Kidney (tissue), 14 donors: Measurements from ENCODE around the gene EBF3. TPM values are rescaled to one million over a fixed set of nuclear protein-coding genes. Genes with fewer than 3 reads are reported as not detected.
"Not testable (repeated sequence)": the region's sequence is repeated elsewhere in the genome, so short reads cannot be mapped to it uniquely, and the experiment has no call there.

Experiments
- DNase-seq, 5 donors: peaks; one replicate each; pipeline ENCODE4 v3.0.0-alpha.2; 2013 to 2020
- FAIRE-seq: peaks from 2 replicates; lab custom pipeline; 2012; peaks lifted over from hg19 to GRCh38; lab: Jason Lieb, UNC
- H3K27ac ChIP-seq, 2 donors: one replicate each; pipeline ENCODE4 v1.7.0; 2013; ENCODE audit warnings: low read depth in 2 of 2, low read length in 2 of 2, inconsistent platforms in 1 of 2
- H3K27me3 ChIP-seq: one replicate; pipeline ENCODE4 v1.7.1; 2013; ENCODE audit warnings: low read length, inconsistent platforms; ENCODE audit not compliant: control insufficient read depth, insufficient read depth
- H3K36me3 ChIP-seq, 3 donors: one replicate each; pipeline versions ENCODE4 v1.7.0 to v1.7.1; 2013; ENCODE audit warnings: low read length in 3 of 3, control low read depth in 1 of 3, inconsistent platforms in 1 of 3; ENCODE audit not compliant: insufficient read depth in 3 of 3, control insufficient read depth in 2 of 3
- H3K4me1 ChIP-seq, 3 donors: one replicate each; pipeline versions ENCODE4 v1.7.0 to v1.7.1; 2013; ENCODE audit warnings: low read length in 3 of 3, inconsistent platforms in 1 of 3, low read depth in 1 of 3; ENCODE audit not compliant: control insufficient read depth in 2 of 3, insufficient read depth in 2 of 3
- H3K4me3 ChIP-seq, 3 donors: one replicate each; pipeline versions ENCODE4 v1.7.0 to v1.8.1; 2013; ENCODE audit warnings: low read length in 3 of 3, control low read depth in 1 of 3, inconsistent platforms in 1 of 3
- H3K9ac ChIP-seq, 3 donors: one replicate each; pipeline versions ENCODE4 v1.7.0 to v1.7.1; 2013; ENCODE audit warnings: low read length in 3 of 3, control low read depth in 1 of 3, inconsistent platforms in 1 of 3
- H3K9me3 ChIP-seq, 3 donors: one replicate each; pipeline versions ENCODE4 v1.7.0 to v1.7.1; 2013; ENCODE audit warnings: low read length in 3 of 3, control low read depth in 1 of 3, inconsistent platforms in 1 of 3; ENCODE audit not compliant: control insufficient read depth in 2 of 3, insufficient read depth in 1 of 3
- CTCF ChIP-seq: IDR thresholded peaks from 3 replicates; pipeline ENCODE4 v1.5.1; 2012; ENCODE audit warnings: mild to moderate bottlenecking, moderate library complexity, borderline replicate concordance; ENCODE audit not compliant: insufficient read depth; ENCODE audit errors: extremely low read depth
- intact Hi-C: fragments of 100-400 bp; cut with DNase I; formaldehyde crosslinking; loops from one replicate; pipeline ENCODE4 v1.11.1; 2022
- polyA plus RNA-seq: library from polyadenylated mRNA; stranded (reverse); fragments of 350-450 nt; fragmentation: Illumina TruSeq; extraction: RNeasy Lipid Tissue Mini Kit (QIAGEN cat#74804); gene quantifications from one replicate; pipeline ENCODE4 v1.2.3, GENCODE V29; 2014; ENCODE audit warnings: low read depth, low replicate concordance; ENCODE audit not compliant: insufficient read depth
- total RNA-seq: library from RNA; stranded (reverse); fragmentation: NEBNext Ultra II Directional; extraction: Animal tissue kit (Norgen Biotek cat#: 25700); gene quantifications from one replicate; pipeline ENCODE4 v1.2.1, GENCODE V29; 2021
- donor health status: control.
- donor health status: control.
- donor health status: control.
- donor health status: control.
- donor health status: control.
- donor health status: DM: yes; HTN: yes; CAD: no.
- donor health status: Normal renal cell carcinoma (clear cell type).

EBF3 gene
- total and polyA plus RNA-seq, 2 donors from 2014 or later = 0.09 to 0.98 TPM

DNA sequence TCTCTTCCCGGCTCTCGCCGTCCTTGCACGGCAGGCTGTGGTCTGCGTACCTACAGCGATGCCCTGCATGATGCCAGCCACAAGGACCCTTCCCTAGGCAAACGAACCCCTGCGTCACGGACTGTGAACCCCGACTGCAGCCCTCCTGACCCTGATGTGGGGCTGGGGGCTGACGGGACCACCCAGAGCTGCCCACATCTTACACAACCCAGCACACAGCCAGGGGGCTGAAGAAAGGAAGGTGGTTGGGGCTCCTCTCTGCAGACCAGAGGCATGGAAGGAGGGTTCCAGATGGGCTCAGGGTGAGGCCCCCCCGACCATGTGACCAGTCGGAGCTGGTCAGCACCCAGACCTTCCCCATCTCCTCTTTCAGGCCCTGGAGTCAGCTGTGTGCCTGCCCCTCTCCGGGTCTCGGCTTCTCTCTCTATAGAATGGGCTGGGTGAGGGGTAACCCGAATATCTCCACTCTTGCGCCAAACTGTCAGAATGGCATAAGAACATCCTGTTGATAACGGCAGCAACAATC lies 41.4 kb downstream of the EBF3 start:
- no peak overlapping the region for H3K4me3 ChIP-seq

GRCh38 chr10:129921801-129922597 lies 42.1 kb downstream of the EBF3 start:
- intact Hi-C loops = no loop called here
- no peak for TF ChIP-seq CTCF
- no peaks in the 10 kb centered on the region for H3K27me3 ChIP-seq
- H3K9me3 ChIP-seq = peaks cover 0 to 4% (median 0%) of the 10 kb centered on the region in 3 donors
- no peaks in the 10 kb centered on the region for H3K4me1 ChIP-seq
- H3K36me3 ChIP-seq = no peaks in the 10 kb centered on the region
- FAIRE-seq (no peak), DNase-seq (no peak)
- no peak overlapping the region for H3K9ac ChIP-seq
- no peak overlapping the region for H3K27ac ChIP-seq
- H3K4me3 ChIP-seq = no peak overlapping the region

More for the DNA sequence above, 41.4 kb downstream of the EBF3 start:
- Histone ChIP-seq H3K4me1 (no peaks in the 10 kb centered on the region), H3K36me3 (no peaks in the 10 kb centered on the region), H3K9ac (no peak overlapping the region), H3K27ac (no peak overlapping the region), H3K9me3 (peaks cover 0 to 4% (median 0%) of the 10 kb centered on the region in 3 donors), H3K27me3 (no peaks in the 10 kb centered on the region)
- DNase-seq (no peak), FAIRE-seq (no peak)
- intact Hi-C loops = no loop called here
- no peak for TF ChIP-seq CTCF

GRCh38 chr10:129921065-129921670 lies 42.9 kb downstream of the EBF3 start:
- Histone ChIP-seq H3K27me3 (no peaks in the 10 kb centered on the region), H3K4me1 (no peaks in the 10 kb centered on the region), H3K36me3 (no peaks in the 10 kb centered on the region), H3K27ac (no peak overlapping the region), H3K9ac (no peak overlapping the region), H3K4me3 (no peak overlapping the region), H3K9me3 (peaks cover 0 to 4% (median 0%) of the 10 kb centered on the region in 3 donors)
- intact Hi-C loops = no loop called here
- no peak for FAIRE-seq
- no peak for TF ChIP-seq CTCF
- no peak for DNase-seq

GRCh38 chr10:129920187-129920586 lies 43.9 kb downstream of the EBF3 start:
- H3K9me3 ChIP-seq, intact Hi-C loops, H3K4me3 ChIP-seq, H3K9ac ChIP-seq, FAIRE-seq, H3K4me1 ChIP-seq, H3K27me3 ChIP-seq, H3K36me3 ChIP-seq, H3K27ac ChIP-seq, DNase-seq: not testable (repeated sequence)
